ENCODE measurements around the gene LRRC7. TPM values are rescaled to one million over a fixed set of nuclear protein-coding genes. Genes with fewer than 3 reads are reported as not detected.

LRRC7 gene
- total RNA-seq, 2 experiments from 2014 or later = not detected

GRCh38 chr1:69568421-69569174, 876 bp downstream of the LRRC7 start:
- H3K4me3 Mint-ChIP-seq = peak overlapping the region; percentile 62
- H3K36me3 Mint-ChIP-seq = no peaks in the 10 kb centered on the region
- no peak overlapping the region for H3K27ac Mint-ChIP-seq
- no peaks in the 10 kb centered on the region for H3K9me3 Mint-ChIP-seq
- peaks cover 38% of the 10 kb centered on the region for H3K27me3 Mint-ChIP-seq
- DNase-seq = no peak
- H3K4me1 Mint-ChIP-seq = peaks cover 4% of the 10 kb centered on the region
- POLR2A ChIA-PET = no interaction called here
- ATAC-seq (ENCODE audit: low read depth) = no peak

- Mint-ChIP-seq H3K4me1 (peaks cover 4% of the 10 kb centered on the region), H3K27ac (no peak overlapping the region), H3K27me3 (peaks cover 38% of the 10 kb centered on the region), H3K36me3 (no peaks in the 10 kb centered on the region), H3K9me3 (no peaks in the 10 kb centered on the region), H3K4me3 (no peak overlapping the region)
- POLR2A ChIA-PET = no interaction called here
- ATAC-seq (ENCODE audit: low read depth) = no peak
- DNase-seq = no peak
Observed at GRCh38 chr1:69569175-69569541, 1.4 kb downstream of the LRRC7 start.

GRCh38 chr1:69569576-69570328, 2.0 kb downstream of the LRRC7 start:
- DNase-seq = no peak
- Mint-ChIP-seq H3K4me3 (no peak overlapping the region), H3K27me3 (peaks cover 38% of the 10 kb centered on the region), H3K27ac (no peak overlapping the region), H3K36me3 (no peaks in the 10 kb centered on the region), H3K9me3 (no peaks in the 10 kb centered on the region), H3K4me1 (peaks cover 4% of the 10 kb centered on the region)
- POLR2A ChIA-PET = no interaction called here
- no peak for ATAC-seq (ENCODE audit: low read depth)

- POLR2A ChIA-PET = no interaction called here
- Mint-ChIP-seq H3K27ac (no peak overlapping the region), H3K4me1 (peaks cover 4% of the 10 kb centered on the region), H3K9me3 (no peaks in the 10 kb centered on the region), H3K36me3 (no peaks in the 10 kb centered on the region), H3K27me3 (peaks cover 38% of the 10 kb centered on the region), H3K4me3 (no peak overlapping the region)
- ATAC-seq (ENCODE audit: low read depth) (no peak), DNase-seq (no peak)
Observed at GRCh38 chr1:69570356-69570755, 2.6 kb downstream of the LRRC7 start.

GRCh38 chr1:69572921-69573320, 5.2 kb downstream of the LRRC7 start:
- DNase-seq (no peak), ATAC-seq (ENCODE audit: low read depth) (no peak)
- Mint-ChIP-seq H3K36me3 (no peaks in the 10 kb centered on the region), H3K9me3 (no peaks in the 10 kb centered on the region), H3K27me3 (peaks cover 21% of the 10 kb centered on the region), H3K4me3 (no peak overlapping the region), H3K27ac (no peak overlapping the region), H3K4me1 (peaks cover 1% of the 10 kb centered on the region)
- POLR2A ChIA-PET = no interaction called here

- H3K36me3 Mint-ChIP-seq = no peaks in the 10 kb centered on the region
- no peak overlapping the region for H3K27ac Mint-ChIP-seq
- H3K9me3 Mint-ChIP-seq = no peaks in the 10 kb centered on the region
- POLR2A ChIA-PET = no interaction called here
- no peak overlapping the region for H3K4me3 Mint-ChIP-seq
- DNase-seq (no peak), ATAC-seq (ENCODE audit: low read depth) (no peak)
- H3K4me1 Mint-ChIP-seq = peaks cover 1% of the 10 kb centered on the region
- H3K27me3 Mint-ChIP-seq = peaks cover 15% of the 10 kb centered on the region
Observed at GRCh38 chr1:69573911-69574310, 6.2 kb downstream of the LRRC7 start.

- Mint-ChIP-seq H3K27me3 (no peaks in the 10 kb centered on the region), H3K4me3 (no peak overlapping the region), H3K9me3 (no peaks in the 10 kb centered on the region), H3K36me3 (no peaks in the 10 kb centered on the region), H3K4me1 (no peaks in the 10 kb centered on the region), H3K27ac (no peak overlapping the region)
- POLR2A ChIA-PET = no interaction called here
- ATAC-seq (ENCODE audit: low read depth) (no peak), DNase-seq (no peak)
Observed at GRCh38 chr1:69585666-69586065, 17.9 kb downstream of the LRRC7 start.

- DNase-seq = no peak
- Mint-ChIP-seq H3K4me1 (no peaks in the 10 kb centered on the region), H3K9me3 (no peaks in the 10 kb centered on the region), H3K4me3 (no peak overlapping the region), H3K36me3 (no peaks in the 10 kb centered on the region), H3K27me3 (no peaks in the 10 kb centered on the region), H3K27ac (no peak overlapping the region)
- ATAC-seq (ENCODE audit: low read depth) = no peak
- POLR2A ChIA-PET = no interaction called here
Observed at GRCh38 chr1:69587391-69587790, 19.7 kb downstream of the LRRC7 start.

- no peaks in the 10 kb centered on the region for H3K4me1 Mint-ChIP-seq
- no peaks in the 10 kb centered on the region for H3K36me3 Mint-ChIP-seq
- ATAC-seq (ENCODE audit: low read depth) (no peak), DNase-seq (no peak)
- no peaks in the 10 kb centered on the region for H3K9me3 Mint-ChIP-seq
- POLR2A ChIA-PET = no interaction called here
- H3K27me3 Mint-ChIP-seq = no peaks in the 10 kb centered on the region
- H3K4me3 Mint-ChIP-seq = no peak overlapping the region
- H3K27ac Mint-ChIP-seq = no peak overlapping the region
Observed at GRCh38 chr1:69589799-69590198, 22.1 kb downstream of the LRRC7 start.

GRCh38 chr1:69592341-69592740, 24.6 kb downstream of the LRRC7 start:
- Mint-ChIP-seq H3K27me3 (no peaks in the 10 kb centered on the region), H3K9me3 (no peaks in the 10 kb centered on the region), H3K27ac (no peak overlapping the region), H3K4me1 (no peaks in the 10 kb centered on the region), H3K4me3 (no peak overlapping the region), H3K36me3 (no peaks in the 10 kb centered on the region)
- ATAC-seq (ENCODE audit: low read depth) (no peak), DNase-seq (no peak)
- POLR2A ChIA-PET = no interaction called here

GRCh38 chr1:69595486-69595885, 27.8 kb downstream of the LRRC7 start:
- H3K27me3 Mint-ChIP-seq = no peaks in the 10 kb centered on the region
- POLR2A ChIA-PET = no interaction called here
- ATAC-seq (ENCODE audit: low read depth) (no peak), DNase-seq (no peak)
- no peaks in the 10 kb centered on the region for H3K9me3 Mint-ChIP-seq
- H3K36me3 Mint-ChIP-seq = no peaks in the 10 kb centered on the region
- no peak overlapping the region for H3K27ac Mint-ChIP-seq
- no peak overlapping the region for H3K4me3 Mint-ChIP-seq
- no peaks in the 10 kb centered on the region for H3K4me1 Mint-ChIP-seq

- ATAC-seq (ENCODE audit: low read depth) (no peak), DNase-seq (no peak)
- Mint-ChIP-seq H3K27me3 (no peaks in the 10 kb centered on the region), H3K27ac (no peak overlapping the region), H3K4me3 (no peak overlapping the region), H3K36me3 (no peaks in the 10 kb centered on the region), H3K4me1 (no peaks in the 10 kb centered on the region), H3K9me3 (peaks cover 2% of the 10 kb centered on the region)
- POLR2A ChIA-PET = no interaction called here
Observed at GRCh38 chr1:69611316-69611715, 43.6 kb downstream of the LRRC7 start.

GRCh38 chr1:69613414-69613813, 45.7 kb downstream of the LRRC7 start:
- H3K4me3 Mint-ChIP-seq = no peak overlapping the region
- POLR2A ChIA-PET = no interaction called here
- H3K36me3 Mint-ChIP-seq = no peaks in the 10 kb centered on the region
- DNase-seq (no peak), ATAC-seq (ENCODE audit: low read depth) (no peak)
- no peak overlapping the region for H3K27ac Mint-ChIP-seq
- H3K4me1 Mint-ChIP-seq = no peaks in the 10 kb centered on the region
- H3K9me3 Mint-ChIP-seq = peaks cover 2% of the 10 kb centered on the region
- no peaks in the 10 kb centered on the region for H3K27me3 Mint-ChIP-seq

GRCh38 chr1:69638673-69639072, 71.0 kb downstream of the LRRC7 start:
- no peak for DNase-seq
- Mint-ChIP-seq H3K9me3 (no peaks in the 10 kb centered on the region), H3K27ac (no peak overlapping the region), H3K36me3 (no peaks in the 10 kb centered on the region), H3K4me1 (no peaks in the 10 kb centered on the region), H3K27me3 (no peaks in the 10 kb centered on the region), H3K4me3 (no peak overlapping the region)
- POLR2A ChIA-PET = no interaction called here
- no peak for ATAC-seq (ENCODE audit: low read depth)
